ENCODE measurements around the gene NKIRAS2.
"Not testable (repeated sequence)": the region's sequence is repeated elsewhere in the genome, so short reads cannot be mapped to it uniquely, and the experiment has no call there.

The NKIRAS2 gene

GRCh38 chr17:42000413-42001133, 19.3 kb upstream of the NKIRAS2 start:
- no peak for DNase-seq

GRCh38 chr17:42001729-42002128, 18.2 kb upstream of the NKIRAS2 start:
- no peak for DNase-seq

- DNase-seq = no peak
Observed at GRCh38 chr17:42002175-42002791, 17.6 kb upstream of the NKIRAS2 start.

GRCh38 chr17:42002792-42003301, 17.0 kb upstream of the NKIRAS2 start:
- DNase-seq = no peak

- DNase-seq = no peak
Observed at GRCh38 chr17:42005166-42005565, 14.7 kb upstream of the NKIRAS2 start.

GRCh38 chr17:42009170-42009569, 10.7 kb upstream of the NKIRAS2 start:
- DNase-seq = no peak

GRCh38 chr17:42010266-42010680, 9.6 kb upstream of the NKIRAS2 start:
- DNase-seq = not testable (repeated sequence)

GRCh38 chr17:42010898-42011516, 8.9 kb upstream of the NKIRAS2 start:
- DNase-seq = no peak

- DNase-seq = not testable (repeated sequence)
Observed at GRCh38 chr17:42012363-42012762, 7.5 kb upstream of the NKIRAS2 start.

GRCh38 chr17:42013740-42014139, 6.2 kb upstream of the NKIRAS2 start:
- not testable (repeated sequence) for DNase-seq

- DNase-seq = peak; percentile 23
Observed at GRCh38 chr17:42016411-42016831, 3.5 kb upstream of the NKIRAS2 start.

- peak; percentile 93 for DNase-seq
Observed at GRCh38 chr17:42016941-42017865, 2.7 kb upstream of the NKIRAS2 start, which contains the start of gene DNAJC7. DNAJC7 (minus strand) TSS chr17:42017439; CDS start chr17:42017416, 23 bp downstream.

- no peak for DNase-seq
Observed at GRCh38 chr17:42017866-42018200, 2.1 kb upstream of the NKIRAS2 start.

- no peak for DNase-seq
Observed at GRCh38 chr17:42018339-42018738, 1.6 kb upstream of the NKIRAS2 start.

- no peak for DNase-seq
Observed at GRCh38 chr17:42018988-42019387, 902 bp upstream of the NKIRAS2 start.

GRCh38 chr17:42020845-42021244, 955 bp downstream of the NKIRAS2 start:
- not testable (repeated sequence) for DNase-seq

- no peak for DNase-seq
Observed at GRCh38 chr17:42023524-42024349, 3.8 kb downstream of the NKIRAS2 start.

GRCh38 chr17:42025191-42025579, 5.3 kb downstream of the NKIRAS2 start:
- DNase-seq = no peak

GRCh38 chr17:42025936-42026335, 6.0 kb downstream of the NKIRAS2 start:
- DNase-seq = no peak

- DNase-seq = no peak
Observed at GRCh38 chr17:42026857-42027589, 7.1 kb downstream of the NKIRAS2 start.

- DNase-seq = no peak
Observed at GRCh38 chr17:42027590-42027889, 7.7 kb downstream of the NKIRAS2 start.
